Activated CD8-positive, alpha-beta memory T cell treated with anti-CD3 and anti-CD28 coated beads, Interleukin-2, amount 50 U/mL, for 1 hour (primary cell): ENCODE results near the gene CEP104.

Experiments
- DNase-seq: peaks from one replicate; pipeline ENCODE4 v3.0.0-alpha.2; 2020; ENCODE audit errors: extremely low read depth

The CEP104 gene

GRCh38 chr1:3762873-3763228, 94.2 kb downstream of the CEP104 start:
- DNase-seq = no peak

GRCh38 chr1:3762151-3762872, 94.7 kb downstream of the CEP104 start:
- no peak for DNase-seq
